Psoas muscle (tissue), 8 donors: Measurements from ENCODE around the gene PKNOX2. TPM values are rescaled to one million over a fixed set of nuclear protein-coding genes. Genes with fewer than 3 reads are reported as not detected.

Source experiments
- ATAC-seq, 4 donors: fragments of 200-7000 bp; cut with Tn5 transposase; one replicate each; pipeline ENCODE4 v1.9.1; 2020; ENCODE audit warnings: moderate library complexity in 3 of 4, mild to moderate bottlenecking in 2 of 4
- DNase-seq, 2 donors: peaks; one replicate each; pipeline ENCODE4 v3.0.0-alpha.2; 2020
- H3K27ac ChIP-seq: fragments of 200-600 bp; one replicate; pipeline ENCODE4 v1.8.0; 2022
- H3K27me3 ChIP-seq, 3 donors: fragments of 200-600 bp in 1 of 3; one replicate each; pipeline versions ENCODE4 v1.6.1 to v1.8.0; 2013 to 2022; ENCODE audit warnings: low read length in 2 of 3, mild to moderate bottlenecking in 2 of 3, moderate library complexity in 1 of 3; ENCODE audit not compliant: insufficient read depth in 3 of 3
- H3K36me3 ChIP-seq, 2 donors: fragments of 200-600 bp in 1 of 2; one replicate each; pipeline versions ENCODE4 v1.6.1 to v1.8.0; 2013 to 2022; ENCODE audit warnings: low read depth in 1 of 2, mild to moderate bottlenecking in 1 of 2, moderate library complexity in 1 of 2; ENCODE audit not compliant: insufficient read depth in 1 of 2
- H3K4me1 ChIP-seq: fragments of 200-600 bp; one replicate; pipeline ENCODE4 v1.8.0; 2022
- H3K4me3 ChIP-seq: fragments of 200-600 bp; one replicate; pipeline ENCODE4 v1.8.0; 2022; ENCODE audit warnings: mild to moderate bottlenecking
- H3K9me3 ChIP-seq: fragments of 200-600 bp; one replicate; pipeline ENCODE4 v1.8.0; 2022
- CTCF ChIP-seq: fragments of 200-600 bp; IDR thresholded peaks from one replicate; pipeline ENCODE4 v1.8.0; 2022; ENCODE audit warnings: antibody characterized with exemption
- WGBS, 3 donors: extraction: QIAGEN DNeasy Blood & Tissue Kit; methylation state at CpG; one replicate each; pipeline versions ENCODE4 v1.1.6 to v1.1.7; 2013; 5-methylcytosine and 5-hydroxymethylcytosine counted together
- intact Hi-C, 2 donors: fragments of 100-400 bp; cut with DNase I; formaldehyde crosslinking; loops; one replicate each; pipeline versions ENCODE4 v1.11.0 to v1.14.2; 2022
- polyA plus RNA-seq, 3 donors: library from polyadenylated mRNA; stranded (reverse); fragments of 200-250 nt; gene quantifications; one replicate each; pipeline ENCODE4 v1.2.3, GENCODE V29; 2013
- total RNA-seq, 4 donors: library from RNA; stranded (reverse); fragmentation: NEBNext Ultra II Directional in 2 of 4; extraction: Animal tissue kit (Norgen Biotek cat#: 25700) in 2 of 4; gene quantifications; one replicate each; pipeline versions ENCODE4 v1.2.1 to v1.2.4, GENCODE V29; 2021 to 2023
- donor health status: healthy with polysubstance abuse.
- donor health status: DM: no; HTN: no; CAD: no; lungs with moderate emphysema.
- donor health status: Bipolar disorder and iron deficiency.
- donor health status: healthy.
- donor health status: DM: yes; HTN: yes; CAD: no.
- donor health status: DM: no; HTN: no; CAD: no.
- donor health status: DM: no; HTN: no; CAD: no.
- donor health status: DM: yes; HTN: yes; CAD: no.

The PKNOX2 gene
- total and polyA plus RNA-seq, 7 donors = 1.8 to 30.5 (median 14.5) TPM

DNA sequence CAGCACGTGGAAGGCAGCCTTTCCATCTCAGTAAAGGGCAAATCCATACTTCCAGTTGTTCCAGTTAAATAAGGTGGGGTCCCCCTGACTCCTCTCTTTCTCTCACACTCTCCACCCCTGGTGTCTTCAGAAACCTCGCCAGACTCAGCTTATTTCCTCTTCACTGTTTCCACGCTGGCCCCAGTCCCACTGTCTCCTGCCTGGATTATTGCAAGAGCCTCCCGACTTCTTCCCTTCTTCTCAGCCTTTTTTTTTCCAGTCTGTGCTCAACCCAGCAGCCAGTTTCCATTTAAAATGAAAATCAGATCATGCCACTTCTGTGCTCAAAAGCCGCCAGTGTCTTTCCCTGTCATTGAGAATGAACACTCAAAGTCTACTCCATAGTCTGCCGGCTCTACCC lies 131.4 kb downstream of the PKNOX2 start:
- intact Hi-C loops = no loop called here
- Histone ChIP-seq H3K4me3 (no peak overlapping the region), H3K4me1 (peaks cover 17% of the 10 kb centered on the region), H3K27ac (no peak overlapping the region), H3K9me3 (no peaks in the 10 kb centered on the region), H3K36me3 (no peaks in the 10 kb centered on the region), H3K27me3 (no peaks in the 10 kb centered on the region)
- TF ChIP-seq CTCF = no peak
- WGBS, 3 donors = 55 to 67% (median 57%) methylated on average over 6 of the region's 6 CpGs
- ATAC-seq = no peak
- DNase-seq = peak in 1 of 2 donors; percentile 42

- H3K27ac ChIP-seq = no peak overlapping the region
- TF ChIP-seq CTCF = no peak
- DNase-seq (no peak), ATAC-seq (no peak)
- no peak overlapping the region for H3K4me3 ChIP-seq
- no peaks in the 10 kb centered on the region for H3K36me3 ChIP-seq
- WGBS, 3 donors = 86 to 91% (median 88%) methylated on average over 7 of the region's 7 CpGs
- intact Hi-C loops = no loop called here
- no peaks in the 10 kb centered on the region for H3K9me3 ChIP-seq
- H3K4me1 ChIP-seq = peaks cover 25% of the 10 kb centered on the region
- H3K27me3 ChIP-seq = no peaks in the 10 kb centered on the region
Observed at GRCh38 chr11:125297346-125297915, 132.9 kb downstream of the PKNOX2 start.

DNA sequence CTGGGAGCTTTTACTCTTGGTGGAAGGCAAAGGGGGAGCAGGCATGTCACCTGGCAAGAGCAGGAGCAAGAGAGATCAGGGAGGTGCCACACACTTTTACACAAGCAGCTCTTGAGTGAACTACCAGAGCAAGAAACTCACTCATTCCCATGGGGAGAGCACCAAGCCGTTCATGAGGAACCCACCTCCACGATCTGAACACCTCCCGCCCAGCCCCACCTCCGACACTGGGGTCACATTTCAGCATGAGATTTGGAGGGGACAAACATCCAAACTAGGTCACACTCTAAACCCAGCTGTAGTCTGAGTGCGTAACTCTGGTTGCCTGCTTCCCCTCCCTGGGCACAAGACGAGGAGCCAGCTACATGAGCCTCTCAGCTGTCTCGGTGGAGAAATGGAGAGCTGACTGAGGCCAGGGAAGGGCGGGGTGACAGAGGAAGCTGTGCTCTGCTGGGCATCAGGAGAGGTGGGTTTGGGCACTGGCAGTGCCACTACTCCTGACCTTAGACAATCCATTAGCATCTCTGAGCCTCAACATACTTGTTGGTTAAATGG lies 134.6 kb downstream of the PKNOX2 start:
- 32 to 57% (median 34%) methylated on average over 8 of the region's 8 CpGs for WGBS, 3 donors
- ATAC-seq = peak; percentile 80 to 85 (median 84)
- peaks cover 25% of the 10 kb centered on the region for H3K4me1 ChIP-seq

GRCh38 chr11:125299821-125300220 lies 135.3 kb downstream of the PKNOX2 start:
- peak overlapping the region; percentile 61 for H3K27ac ChIP-seq
- no peak overlapping the region for H3K4me3 ChIP-seq
- no peak for TF ChIP-seq CTCF
- WGBS, 3 donors = 64 to 82% (median 66%) methylated on average over 9 of the region's 9 CpGs
- no peaks in the 10 kb centered on the region for H3K36me3 ChIP-seq
- H3K9me3 ChIP-seq = no peaks in the 10 kb centered on the region
- ATAC-seq (peak in 3 of 4 donors; percentile 51 to 64 (median 57)), DNase-seq (no peak)
- intact Hi-C loops = loop anchor here in 1 of 2 donors (5.0 kb wide), 1 partner anchor 133 kb away; no protein-coding TSS in a partner anchor
- no peaks in the 10 kb centered on the region for H3K27me3 ChIP-seq
- H3K4me1 ChIP-seq = peaks cover 25% of the 10 kb centered on the region

More for the DNA sequence above, 134.6 kb downstream of the PKNOX2 start:
- no peaks in the 10 kb centered on the region for H3K9me3 ChIP-seq
- no peaks in the 10 kb centered on the region for H3K27me3 ChIP-seq
- H3K4me3 ChIP-seq = no peak overlapping the region
- no peaks in the 10 kb centered on the region for H3K36me3 ChIP-seq
- peak overlapping the region; percentile 61 for H3K27ac ChIP-seq
- TF ChIP-seq CTCF = no peak
- DNase-seq = peak in 1 of 2 donors; percentile 76
- intact Hi-C loops = no loop called here
